ENCODE results near the gene ENOX1.

ENOX1 gene

DNA sequence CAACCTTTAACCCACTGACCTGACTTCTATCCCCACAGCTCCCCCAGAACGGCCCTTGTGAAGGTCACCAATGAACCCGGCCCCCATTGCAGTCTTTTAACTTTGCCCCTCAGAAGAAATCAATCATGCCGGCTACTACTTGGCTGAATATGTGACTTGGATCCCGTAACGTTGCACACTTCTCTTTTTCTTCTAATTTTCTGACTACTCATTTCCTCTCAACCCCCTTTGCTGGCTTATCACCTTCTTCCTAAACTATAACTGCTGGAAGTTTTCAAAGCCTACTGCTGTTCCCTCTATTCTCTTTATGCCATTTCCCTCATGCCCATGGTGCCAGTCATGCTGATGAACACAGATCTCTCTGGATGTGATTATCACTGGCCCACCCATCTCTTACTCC lies 395.7 kb downstream of the ENOX1 start:
- Histone ChIP-seq H3K4me1 (ENCODE audit: low read length) (peaks cover 49% of the 10 kb centered on the region), H3K9ac (ENCODE audit: low read length) (peak overlapping the region; percentile 62), H3K4me2 (ENCODE audit: low read length) (peak overlapping the region; percentile 87), H3K27me3 (ENCODE audit: low read depth, low read length) (no peaks in the 10 kb centered on the region), H3K36me3 (replicated peaks; ENCODE audit: low read depth, low read length) (no peaks in the 10 kb centered on the region), H3K4me3 (ENCODE audit: low read length) (peak overlapping the region; percentile 64), H3K9me3 (ENCODE audit: insufficient read depth, low read length) (no peaks in the 10 kb centered on the region), H3K79me2 (ENCODE audit: low read length) (no peaks in the 10 kb centered on the region), H2AFZ (ENCODE audit: low read depth, low read length) (no peak overlapping the region), H4K20me1 (ENCODE audit: insufficient read depth, low read length) (no peaks in the 10 kb centered on the region), H3K27ac (ENCODE audit: low read length) (peak overlapping the region; percentile 95)
- no peak for TF ChIP-seq EZH2phosphoT487 (IDR thresholded peaks at IDR 0.05; ENCODE audit: low read depth)
- TF ChIP-seq, protein P1, sequence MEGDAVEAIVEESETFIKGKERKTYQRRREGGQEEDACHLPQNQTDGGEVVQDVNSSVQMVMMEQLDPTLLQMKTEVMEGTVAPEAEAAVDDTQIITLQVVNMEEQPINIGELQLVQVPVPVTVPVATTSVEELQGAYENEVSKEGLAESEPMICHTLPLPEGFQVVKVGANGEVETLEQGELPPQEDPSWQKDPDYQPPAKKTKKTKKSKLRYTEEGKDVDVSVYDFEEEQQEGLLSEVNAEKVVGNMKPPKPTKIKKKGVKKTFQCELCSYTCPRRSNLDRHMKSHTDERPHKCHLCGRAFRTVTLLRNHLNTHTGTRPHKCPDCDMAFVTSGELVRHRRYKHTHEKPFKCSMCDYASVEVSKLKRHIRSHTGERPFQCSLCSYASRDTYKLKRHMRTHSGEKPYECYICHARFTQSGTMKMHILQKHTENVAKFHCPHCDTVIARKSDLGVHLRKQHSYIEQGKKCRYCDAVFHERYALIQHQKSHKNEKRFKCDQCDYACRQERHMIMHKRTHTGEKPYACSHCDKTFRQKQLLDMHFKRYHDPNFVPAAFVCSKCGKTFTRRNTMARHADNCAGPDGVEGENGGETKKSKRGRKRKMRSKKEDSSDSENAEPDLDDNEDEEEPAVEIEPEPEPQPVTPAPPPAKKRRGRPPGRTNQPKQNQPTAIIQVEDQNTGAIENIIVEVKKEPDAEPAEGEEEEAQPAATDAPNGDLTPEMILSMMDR (IDR thresholded peaks at IDR 0.05; ENCODE audit: low read depth, low read length): no peak

DNA sequence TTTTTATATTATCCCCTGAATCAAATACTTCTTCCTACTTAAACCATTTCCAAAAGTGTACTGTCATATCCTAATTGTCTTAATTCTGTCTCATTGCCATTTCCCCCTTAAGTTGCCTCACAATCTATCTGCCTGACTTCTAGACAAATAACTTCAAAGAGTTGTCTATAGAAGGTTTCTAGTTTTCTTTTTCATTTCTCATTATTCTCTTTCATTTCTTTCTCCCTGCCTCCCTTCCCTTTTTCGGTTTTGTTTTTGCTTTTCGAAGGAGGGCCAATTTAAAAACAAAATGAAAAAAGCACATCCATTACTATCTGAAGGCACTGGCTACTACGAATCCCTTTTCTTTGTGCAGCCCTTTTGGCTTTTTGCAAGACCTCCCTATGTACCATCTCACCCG lies 396.2 kb downstream of the ENOX1 start:
- Histone ChIP-seq H3K27ac (ENCODE audit: low read length) (peak overlapping the region; percentile 95), H4K20me1 (ENCODE audit: insufficient read depth, low read length) (no peaks in the 10 kb centered on the region), H3K79me2 (ENCODE audit: low read length) (no peaks in the 10 kb centered on the region), H3K4me3 (ENCODE audit: low read length) (peak overlapping the region; percentile 64), H2AFZ (ENCODE audit: low read depth, low read length) (no peak overlapping the region), H3K4me1 (ENCODE audit: low read length) (peaks cover 49% of the 10 kb centered on the region), H3K27me3 (ENCODE audit: low read depth, low read length) (no peaks in the 10 kb centered on the region), H3K9me3 (ENCODE audit: insufficient read depth, low read length) (no peaks in the 10 kb centered on the region), H3K9ac (ENCODE audit: low read length) (peak overlapping the region; percentile 62), H3K4me2 (ENCODE audit: low read length) (peak overlapping the region; percentile 87), H3K36me3 (replicated peaks; ENCODE audit: low read depth, low read length) (no peaks in the 10 kb centered on the region)
- TF ChIP-seq, protein P1 (IDR thresholded peaks at IDR 0.05; ENCODE audit: low read depth, low read length): no peak

- Histone ChIP-seq H3K27me3 (ENCODE audit: low read depth, low read length) (no peaks in the 10 kb centered on the region), H3K4me3 (ENCODE audit: low read length) (peak overlapping the region; percentile 64), H3K79me2 (ENCODE audit: low read length) (no peaks in the 10 kb centered on the region), H3K4me1 (ENCODE audit: low read length) (peaks cover 49% of the 10 kb centered on the region), H3K36me3 (replicated peaks; ENCODE audit: low read depth, low read length) (no peaks in the 10 kb centered on the region), H3K4me2 (ENCODE audit: low read length) (peak overlapping the region; percentile 87), H4K20me1 (ENCODE audit: insufficient read depth, low read length) (no peaks in the 10 kb centered on the region), H3K9ac (ENCODE audit: low read length) (peak overlapping the region; percentile 62; the same call in 1 of the 2 replicates), H2AFZ (ENCODE audit: low read depth, low read length) (0 out of 2 replicates have a peak overlapping the region, but pooled peaks have one; percentile 15), H3K9me3 (ENCODE audit: insufficient read depth, low read length) (no peaks in the 10 kb centered on the region), H3K27ac (ENCODE audit: low read length) (peak overlapping the region; percentile 95)
- TF ChIP-seq, protein P1 (IDR thresholded peaks at IDR 0.05; ENCODE audit: low read depth, low read length): no peak
- no peak for TF ChIP-seq EZH2phosphoT487 (IDR thresholded peaks at IDR 0.05; ENCODE audit: low read depth)
Measured at GRCh38 chr13:43389983-43390382, 396.8 kb downstream of the ENOX1 start.

DNA sequence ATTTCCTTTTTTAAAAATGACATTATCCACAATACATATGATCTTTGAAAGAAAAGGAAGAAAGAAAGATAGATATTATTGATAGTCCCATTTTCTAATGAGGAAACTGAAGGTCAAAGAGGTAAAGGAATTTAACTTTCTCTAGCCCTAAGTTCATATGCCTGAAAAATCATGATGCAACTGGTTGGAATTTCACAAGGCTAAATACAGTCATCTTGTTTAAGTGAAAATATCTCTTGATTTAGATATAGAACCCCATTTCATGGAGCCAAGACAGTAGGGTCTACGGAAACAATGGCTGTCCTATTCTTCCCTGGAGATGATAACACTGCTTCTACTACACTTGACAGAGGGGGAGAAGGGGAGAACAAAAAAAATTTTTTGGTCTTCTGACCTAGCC lies 397.2 kb downstream of the ENOX1 start:
- H3K36me3 ChIP-seq (replicated peaks; ENCODE audit: low read depth, low read length): no peaks in the 10 kb centered on the region
- H2AFZ ChIP-seq (ENCODE audit: low read depth, low read length): 0 out of 2 replicates have a peak overlapping the region, but pooled peaks have one; percentile 15
- no peaks in the 10 kb centered on the region for H3K27me3 ChIP-seq (ENCODE audit: low read depth, low read length)
- H4K20me1 ChIP-seq (ENCODE audit: insufficient read depth, low read length): no peaks in the 10 kb centered on the region
- TF ChIP-seq EZH2phosphoT487 (IDR thresholded peaks at IDR 0.05; ENCODE audit: low read depth): no peak
- TF ChIP-seq, protein P1 (IDR thresholded peaks at IDR 0.05; ENCODE audit: low read depth, low read length): no peak
- peaks cover 49% of the 10 kb centered on the region for H3K4me1 ChIP-seq (ENCODE audit: low read length)
- H3K9me3 ChIP-seq (ENCODE audit: insufficient read depth, low read length): no peaks in the 10 kb centered on the region
- H3K9ac ChIP-seq (ENCODE audit: low read length): peak overlapping the region; percentile 62; the same call in 1 of the 2 replicates
- H3K27ac ChIP-seq (ENCODE audit: low read length): peak overlapping the region; percentile 95
- H3K4me3 ChIP-seq (ENCODE audit: low read length): peak overlapping the region; percentile 64
- H3K4me2 ChIP-seq (ENCODE audit: low read length): peak overlapping the region; percentile 87
- H3K79me2 ChIP-seq (ENCODE audit: low read length): no peaks in the 10 kb centered on the region
